NB4 (cell line): Measurements from ENCODE around the gene HIGD1C.

Experiments
- CTCF ChIP-seq: IDR thresholded peaks from one replicate; pipeline ENCODE4 v1.5.1; 2012; ENCODE audit warnings: low read depth, low read length
- MAX ChIP-seq: IDR thresholded peaks from 2 replicates; pipeline ENCODE4 v1.6.1; 2011; ENCODE audit warnings: low read depth, low read length
- POLR2A ChIP-seq: IDR thresholded peaks from 2 replicates; pipeline ENCODE4 v1.6.1; 2011; ENCODE audit warnings: mild to moderate bottlenecking; ENCODE audit not compliant: insufficient read length; ENCODE audit errors: extremely low read depth

- no peak for TF ChIP-seq CTCF
- no peak for TF ChIP-seq POLR2A
- TF ChIP-seq MAX: no peak
Observed at GRCh38 chr12:51012570-51013236, 60.4 kb downstream of the HIGD1C start.
